Pancreas (tissue), 10 donors: ENCODE data around the gene ANKRD17. TPM values are rescaled to one million over a fixed set of nuclear protein-coding genes. Genes with fewer than 3 reads are reported as not detected.
A peak's percentile ranks its signal among the peaks of the same experiment; 100 is the strongest.

Experiments used
- ATAC-seq, 4 donors: fragments of 200-7000 bp; cut with Tn5 transposase; one replicate each; pipeline versions ENCODE4 v1.8.0 to v1.9.1; 2020; ENCODE audit warnings: mild to moderate bottlenecking in 4 of 4, moderate library complexity in 4 of 4
- DNase-seq, 6 donors: peaks; one replicate each; pipeline ENCODE4 v3.0.0-alpha.2; 2020
- FAIRE-seq: peaks from 2 replicates; lab custom pipeline; 2012; peaks lifted over from hg19 to GRCh38; lab: Jason Lieb, UNC
- H3K27ac ChIP-seq, 4 donors: fragments of 200-600 bp; sonication (generic); 1 replicate in 3 of 4; 2 replicates in 1 of 4; pipeline versions ENCODE4 v1.5.0 to v1.8.0; 2020
- H3K27me3 ChIP-seq, 4 donors: fragments of 200-600 bp; one replicate each; pipeline ENCODE4 v1.8.0; 2021
- H3K36me3 ChIP-seq, 3 donors: fragments of 200-600 bp; sonication (generic) in 1 of 3; one replicate each; pipeline versions ENCODE4 v1.5.0 to v1.8.0; 2020 to 2021
- H3K4me1 ChIP-seq, 3 donors: fragments of 200-600 bp; one replicate each; pipeline ENCODE4 v1.8.0; 2021
- H3K4me3 ChIP-seq, 4 donors: fragments of 200-600 bp; sonication (generic) in 2 of 4; one replicate each; pipeline versions ENCODE4 v1.5.0 to v1.8.0; 2020 to 2021
- H3K9me3 ChIP-seq, 4 donors: fragments of 200-600 bp; one replicate each; pipeline ENCODE4 v1.8.0; 2021
- WGBS, 2 donors: extraction: QIAGEN DNeasy Blood & Tissue Kit; methylation state at CpG; one replicate each; pipeline ENCODE4 v1.1.7; 2013; 5-methylcytosine and 5-hydroxymethylcytosine counted together
- intact Hi-C, 3 donors: fragments of 100-400 bp; cut with DNase I; formaldehyde crosslinking; loops; one replicate each; pipeline versions ENCODE4 v1.11.1 to v1.14.2; 2022
- polyA plus RNA-seq, 2 donors: library from polyadenylated mRNA; stranded (reverse); fragments of 200-250 nt; gene quantifications; one replicate each; pipeline ENCODE4 v1.2.3, GENCODE V29; 2013
- total RNA-seq, 6 donors: library from RNA; stranded (reverse); fragmentation: NEBNext Ultra II Directional in 4 of 6; extraction: Animal tissue kit (Norgen Biotek cat#: 25700) in 4 of 6; gene quantifications; one replicate each; pipeline versions ENCODE4 v1.2.1 to v1.2.4, GENCODE V29; 2021 to 2023
- TF ChIP-seq, protein P1 (sequence below), 4 donors: fragments of 200-600 bp; sonication (generic) in 3 of 4; IDR thresholded peaks; one replicate each; pipeline versions ENCODE4 v1.5.0 to v1.8.0; 2021; ENCODE audit warnings: antibody characterized with exemption in 4 of 4
- donor health status: healthy with polysubstance abuse.
- donor health status: DM: no; HTN: no; CAD: no; lungs with moderate emphysema.
- donor health status: DM: no; HTN: no; CAD: no.
- donor health status: control.
- donor health status: control.
- donor health status: Bipolar disorder and iron deficiency.
- donor health status: DM: yes; HTN: yes; CAD: no.
- donor health status: DM: no; HTN: no; CAD: no.
- donor health status: DM: no; HTN: no; CAD: no.
- donor health status: DM: yes; HTN: yes; CAD: no.

The ANKRD17 gene
- total and polyA plus RNA-seq, 8 donors: 7.7 to 45.8 (median 31.0) TPM

- Histone ChIP-seq H3K4me1 (peaks cover 6 to 15% (median 9%) of the 10 kb centered on the region in 3 donors), H3K36me3 (no peaks in the 10 kb centered on the region), H3K9me3 (no peaks in the 10 kb centered on the region), H3K27ac (peak overlapping the region; percentile 92 to 98 (median 96)), H3K4me3 (peak overlapping the region; percentile 35 to 88 (median 78)), H3K27me3 (no peaks in the 10 kb centered on the region)
- DNase-seq (no peak), FAIRE-seq (no peak), ATAC-seq (peak; percentile 21 to 38 (median 26))
- 0 to 2% methylated on average over 9 of the region's 9 CpGs for WGBS, 2 donors
- intact Hi-C loops: no loop called here
- TF ChIP-seq, protein P1, sequence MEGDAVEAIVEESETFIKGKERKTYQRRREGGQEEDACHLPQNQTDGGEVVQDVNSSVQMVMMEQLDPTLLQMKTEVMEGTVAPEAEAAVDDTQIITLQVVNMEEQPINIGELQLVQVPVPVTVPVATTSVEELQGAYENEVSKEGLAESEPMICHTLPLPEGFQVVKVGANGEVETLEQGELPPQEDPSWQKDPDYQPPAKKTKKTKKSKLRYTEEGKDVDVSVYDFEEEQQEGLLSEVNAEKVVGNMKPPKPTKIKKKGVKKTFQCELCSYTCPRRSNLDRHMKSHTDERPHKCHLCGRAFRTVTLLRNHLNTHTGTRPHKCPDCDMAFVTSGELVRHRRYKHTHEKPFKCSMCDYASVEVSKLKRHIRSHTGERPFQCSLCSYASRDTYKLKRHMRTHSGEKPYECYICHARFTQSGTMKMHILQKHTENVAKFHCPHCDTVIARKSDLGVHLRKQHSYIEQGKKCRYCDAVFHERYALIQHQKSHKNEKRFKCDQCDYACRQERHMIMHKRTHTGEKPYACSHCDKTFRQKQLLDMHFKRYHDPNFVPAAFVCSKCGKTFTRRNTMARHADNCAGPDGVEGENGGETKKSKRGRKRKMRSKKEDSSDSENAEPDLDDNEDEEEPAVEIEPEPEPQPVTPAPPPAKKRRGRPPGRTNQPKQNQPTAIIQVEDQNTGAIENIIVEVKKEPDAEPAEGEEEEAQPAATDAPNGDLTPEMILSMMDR (IDR thresholded peaks at IDR 0.05): no peak
Observed at GRCh38 chr4:73070074-73070390, 188.6 kb downstream of the ANKRD17 start.

- peaks cover 6 to 15% (median 9%) of the 10 kb centered on the region in 3 donors for H3K4me1 ChIP-seq
- H3K4me3 ChIP-seq: peak within 1 kb of the TSS; percentile 35 to 88 (median 78)
- peak within 1 kb of the TSS; percentile 92 to 98 (median 96) for H3K27ac ChIP-seq
- TF ChIP-seq, protein P1 (IDR thresholded peaks at IDR 0.05): no peak
- H3K36me3 ChIP-seq: no peaks in the 10 kb centered on the region
- no peaks in the 10 kb centered on the region for H3K9me3 ChIP-seq
- FAIRE-seq: peak; percentile 86
- intact Hi-C loops: no loop called here
- H3K27me3 ChIP-seq: no peaks in the 10 kb centered on the region
- 0% methylated on average over 62 of the region's 62 CpGs for WGBS, 2 donors
- peak; percentile 90 to 96 (median 93) for ATAC-seq
- DNase-seq: peak; percentile 97 to 100 (median 98)
Observed at GRCh38 chr4:73069338-73070073, 189.1 kb downstream of the ANKRD17 start, which contains the start of gene COX18. Gene COX18 (minus strand): TSS chr4:73069716. CDS start chr4:73069649, 67 bp downstream.

DNA sequence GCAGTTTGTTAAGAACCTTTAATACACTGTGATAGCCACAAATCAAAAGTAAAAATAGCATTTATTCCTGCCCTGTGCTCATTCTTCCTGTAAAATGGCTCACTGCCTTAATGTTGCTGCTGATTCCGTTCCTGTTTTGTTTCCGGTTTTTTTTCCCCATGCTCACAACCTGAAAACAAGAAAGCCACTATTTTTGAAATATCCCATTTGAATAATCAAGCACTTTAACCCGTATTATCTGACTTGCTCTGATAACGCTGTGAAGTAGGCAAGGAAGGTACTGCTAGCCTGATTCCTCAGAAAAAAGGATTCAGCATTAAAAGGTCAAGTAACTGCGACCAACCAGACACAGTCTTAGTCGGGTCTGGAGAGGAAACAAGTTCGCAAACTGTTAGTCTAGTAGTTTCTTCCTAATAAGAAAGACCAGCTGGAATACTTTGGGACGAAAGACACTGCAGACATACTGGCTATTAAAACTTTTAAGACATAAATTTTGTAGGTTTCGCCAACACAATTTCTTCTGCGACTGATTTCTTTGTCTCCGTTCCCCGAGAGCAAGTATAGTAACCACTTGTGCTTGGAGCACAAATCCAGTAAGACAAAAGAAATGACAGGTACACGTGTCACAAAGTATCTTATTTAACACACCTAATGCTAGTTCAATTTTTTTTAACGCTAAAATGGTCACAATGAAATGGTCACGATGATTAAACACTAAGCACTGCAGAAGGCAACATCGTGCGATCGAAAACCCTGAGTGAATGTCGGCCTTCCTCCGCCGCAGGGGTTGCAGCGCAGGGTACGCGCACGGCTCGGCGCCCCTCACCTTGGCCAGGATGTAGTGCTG is 189.9 kb downstream of the ANKRD17 start:
- H3K4me3 ChIP-seq: peak overlapping the region; percentile 35 to 88 (median 78)
- no peaks in the 10 kb centered on the region for H3K9me3 ChIP-seq
- TF ChIP-seq, protein P1 (IDR thresholded peaks at IDR 0.05): no peak
- intact Hi-C loops: no loop called here
- ATAC-seq (peak; percentile 13 to 33 (median 19)), FAIRE-seq (no peak), DNase-seq (peak in 1 of 6 donors; percentile 23)
- peaks cover 6 to 15% (median 9%) of the 10 kb centered on the region in 3 donors for H3K4me1 ChIP-seq
- no peaks in the 10 kb centered on the region for H3K36me3 ChIP-seq
- H3K27ac ChIP-seq: peak overlapping the region; percentile 92 to 98 (median 96)
- WGBS, 2 donors: 0 to 1% methylated on average over 27 of the region's 27 CpGs
- no peaks in the 10 kb centered on the region for H3K27me3 ChIP-seq

DNA sequence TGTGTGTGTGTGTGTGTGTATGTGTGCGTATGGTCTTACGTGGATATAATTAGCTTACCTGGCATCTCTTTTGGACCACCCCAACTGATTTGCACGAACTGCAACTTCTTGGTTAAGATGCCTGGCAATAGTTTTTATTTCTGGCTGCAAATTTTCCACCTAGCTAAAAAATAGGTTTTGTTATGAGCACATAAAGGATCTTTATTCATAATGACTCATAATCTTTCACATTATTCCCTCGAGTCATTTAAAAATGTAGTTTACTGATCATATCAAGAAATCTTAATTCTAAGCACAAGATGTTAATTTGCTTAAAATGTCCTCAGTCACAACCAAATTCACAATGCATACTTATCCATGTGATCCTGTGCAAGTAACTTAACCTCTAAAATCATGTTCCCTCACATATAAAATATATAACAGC is 190.6 kb downstream of the ANKRD17 start:
- Histone ChIP-seq H3K27ac (peak overlapping the region; percentile 92 to 98 (median 96)), H3K27me3 (no peaks in the 10 kb centered on the region), H3K36me3 (no peaks in the 10 kb centered on the region), H3K9me3 (no peaks in the 10 kb centered on the region), H3K4me3 (peak overlapping the region; percentile 35 to 88 (median 78)), H3K4me1 (peaks cover 6 to 15% (median 9%) of the 10 kb centered on the region in 3 donors)
- intact Hi-C loops: no loop called here
- TF ChIP-seq, protein P1 (IDR thresholded peaks at IDR 0.05): no peak
- WGBS, 2 donors: 29 to 38% methylated on average over 4 of the region's 4 CpGs
- DNase-seq: no peak
- ATAC-seq: no peak
- FAIRE-seq: no peak
